Lung (tissue), 16 donors: ENCODE measurements around the gene CLIP2. TPM values are rescaled to one million over a fixed set of nuclear protein-coding genes. Genes with fewer than 3 reads are reported as not detected.

Experiments
- ATAC-seq: fragments of 200-7000 bp; cut with Tn5 transposase; one replicate; pipeline ENCODE4 v1.9.1; 2020; ENCODE audit warnings: moderate number of reproducible peaks; ENCODE audit not compliant: insufficient read depth, low FRiP score
- DNase-seq, 3 donors: peaks; one replicate each; pipeline ENCODE4 v3.0.0-alpha.2; 2013 to 2017
- H3K27ac ChIP-seq, 2 donors: one replicate each; pipeline ENCODE4 v1.5.1; 2013; ENCODE audit warnings: mild to moderate bottlenecking in 2 of 2, moderate library complexity in 2 of 2, control low read depth in 1 of 2, inconsistent platforms in 1 of 2, low read depth in 1 of 2, low read length in 1 of 2
- H3K27me3 ChIP-seq, 3 donors: one replicate each; pipeline ENCODE4 v1.5.1; 2013; ENCODE audit warnings: low read length in 2 of 3; ENCODE audit not compliant: control insufficient read depth in 3 of 3, insufficient read depth in 3 of 3
- H3K36me3 ChIP-seq, 4 donors: one replicate each; pipeline ENCODE4 v1.5.1; 2013; ENCODE audit warnings: low read length in 4 of 4, mild to moderate bottlenecking in 1 of 4, moderate library complexity in 1 of 4; ENCODE audit not compliant: control insufficient read depth in 4 of 4, insufficient read depth in 4 of 4
- H3K4me1 ChIP-seq, 5 donors: one replicate each; pipeline ENCODE4 v1.5.1; 2013; ENCODE audit warnings: low read length in 5 of 5, mild to moderate bottlenecking in 2 of 5, moderate library complexity in 1 of 5; ENCODE audit not compliant: control insufficient read depth in 5 of 5, insufficient read depth in 5 of 5
- H3K4me3 ChIP-seq: one replicate; pipeline ENCODE4 v1.5.1; 2013; ENCODE audit warnings: mild to moderate bottlenecking, control low read depth, moderate library complexity
- H3K9ac ChIP-seq, 2 donors: one replicate each; pipeline ENCODE4 v1.5.1; 2013; ENCODE audit warnings: low read length in 2 of 2, control low read depth in 1 of 2; ENCODE audit not compliant: insufficient read depth in 1 of 2
- H3K9me3 ChIP-seq, 4 donors: one replicate each; pipeline ENCODE4 v1.5.1; 2013; ENCODE audit warnings: low read length in 3 of 4, mild to moderate bottlenecking in 1 of 4, moderate library complexity in 1 of 4; ENCODE audit not compliant: control insufficient read depth in 4 of 4, insufficient read depth in 3 of 4
- CTCF ChIP-seq: IDR thresholded peaks from 2 replicates; pipeline ENCODE4 v1.5.1; 2012; ENCODE audit warnings: mild to moderate bottlenecking; ENCODE audit errors: control extremely low read depth, extremely low read depth
- WGBS, 2 donors: extraction: QIAGEN DNeasy Blood & Tissue Kit; methylation state at CpG; one replicate each; pipeline ENCODE4 v1.1.7; 2013; 5-methylcytosine and 5-hydroxymethylcytosine counted together
- long read RNA-seq, 5 donors: transcript quantifications; one replicate each; lab custom pipeline, GENCODE V29; 2026
- polyA plus RNA-seq, 2 donors: library from polyadenylated mRNA; stranded (reverse); fragments of 200-250 nt; gene quantifications; one replicate each; pipeline ENCODE4 v1.2.1, GENCODE V29; 2013
- total RNA-seq, 2 donors: library from RNA; depleted of rRNA in 1 of 2; stranded (reverse); fragments of >200 nt in 1 of 2; gene quantifications; one replicate each; pipeline ENCODE4 v1.2.1, GENCODE V29; 2014 to 2021
- donor health status: control.
- donor health status: control.
- donor health status: Bipolar disorder and iron deficiency.
- donor health status: healthy.
- donor health status: DM: yes; HTN: yes; CAD: no.

The CLIP2 gene
- total RNA-seq (10 to 100 TPM; 19.5 to 27.0 TPM), polyA plus RNA-seq (10 to 100 TPM in 1 of 2 donors, 1 to 10 TPM in 1; 7.9 to 10.3 TPM)
- long read RNA-seq, donor 1, full-length matches to known transcripts = 4 of 35 reads
- long read RNA-seq, donor 1, partial matches to known transcripts = 31 of 35 reads
- long read RNA-seq, donor 1, other reads (novel, unspliced or antisense) = 0 of 35 reads
- long read RNA-seq, donor 2 = 0 reads
- long read RNA-seq, donor 3, full-length matches to known transcripts = 2 of 2 reads
- long read RNA-seq, donor 3, partial matches to known transcripts = 0 of 2 reads
- long read RNA-seq, donor 3, other reads (novel, unspliced or antisense) = 0 of 2 reads
- long read RNA-seq, donor 4 = 0 reads
- long read RNA-seq, donor 5, full-length matches to known transcripts = 2 of 15 reads
- long read RNA-seq, donor 5, partial matches to known transcripts = 13 of 15 reads
- long read RNA-seq, donor 5, other reads (novel, unspliced or antisense) = 0 of 15 reads

- Histone ChIP-seq H3K4me3 (peak within 1 kb of the TSS; percentile 77), H3K36me3 (no peaks in the 10 kb centered on the region), H3K27ac (peak within 1 kb of the TSS; percentile 35 to 66), H3K4me1 (peaks cover 0 to 23% (median 6%) of the 10 kb centered on the region in 5 donors), H3K27me3 (peaks cover 0 to 2% (median 0%) of the 10 kb centered on the region in 3 donors), H3K9me3 (no peaks in the 10 kb centered on the region), H3K9ac (peak within 1 kb of the TSS; percentile 46 to 55)
- DNase-seq = peak; percentile 82 to 92 (median 89)
- ATAC-seq = peak; percentile 91
- no peak for TF ChIP-seq CTCF
- 0 to 1% methylated on average over 52 to 67 of the region's 67 CpGs for WGBS, 2 donors
These were observed at the start of gene CLIP2 for GRCh38 chr7:74289018-74289658. Gene CLIP2, plus strand, starts transcription at chr7:74289407. Its CDS starts 28,140 bp downstream, at chr7:74317547.

GRCh38 chr7:74240482-74240881, 48.7 kb upstream of the CLIP2 start:
- H3K36me3 ChIP-seq = peaks cover 4 to 55% (median 42%) of the 10 kb centered on the region in 4 donors
- DNase-seq (no peak), ATAC-seq (no peak)
- no peak overlapping the region for H3K9ac ChIP-seq
- TF ChIP-seq CTCF = no peak
- no peaks in the 10 kb centered on the region for H3K9me3 ChIP-seq
- peaks cover 0 to 2% (median 0%) of the 10 kb centered on the region in 5 donors for H3K4me1 ChIP-seq
- no peaks in the 10 kb centered on the region for H3K27me3 ChIP-seq
- 92 to 96% methylated on average over 4 of the region's 4 CpGs for WGBS, 2 donors
- H3K27ac ChIP-seq = no peak overlapping the region
- H3K4me3 ChIP-seq = no peak overlapping the region

GRCh38 chr7:74242122-74242443, 47.1 kb upstream of the CLIP2 start:
- WGBS, 2 donors = 87 to 94% methylated on average over 6 of the region's 6 CpGs
- H3K36me3 ChIP-seq = peaks cover 3 to 46% (median 32%) of the 10 kb centered on the region in 4 donors
- H3K27me3 ChIP-seq = no peaks in the 10 kb centered on the region
- no peak overlapping the region for H3K27ac ChIP-seq
- no peak overlapping the region for H3K4me3 ChIP-seq
- ATAC-seq = no peak
- TF ChIP-seq CTCF = no peak
- no peak for DNase-seq
- peaks cover 0 to 2% (median 0%) of the 10 kb centered on the region in 5 donors for H3K4me1 ChIP-seq
- H3K9ac ChIP-seq = no peak overlapping the region
- H3K9me3 ChIP-seq = no peaks in the 10 kb centered on the region
